GM21381 (cell line): ENCODE data around the gene NAA60.

ENCODE experiments used
- ATAC-seq: cut with Tn5 transposase; IDR thresholded peaks from one replicate; pipeline ENCODE4 v1.9.1; 2021; ENCODE audit warnings: mild to moderate bottlenecking, moderate library complexity; ENCODE audit not compliant: unreplicated experiment

The NAA60 gene

GRCh38 chr16:3443108-3444031 is at the start of gene NAA60, which contains the start of gene ZNF597:
TSS of gene NAA60 (plus strand) at chr16:3443680. CDS start at chr16:3476228, 32,548 bp downstream.
TSS of gene ZNF597 (minus strand) at chr16:3443504. CDS start at chr16:3443153, 351 bp downstream.
- ATAC-seq: peak; percentile 93

- ATAC-seq: no peak
Observed at GRCh38 chr16:3400446-3400778, 43.1 kb upstream of the NAA60 start.

GRCh38 chr16:3400779-3401688 is 42.4 kb upstream of the NAA60 start, which contains the start of the genes ZNF174 and ZSCAN32:
TSS of gene ZNF174 (plus strand) at chr16:3401215. CDS start at chr16:3402005, 790 bp downstream.
TSS of gene ZSCAN32 (minus strand) at chr16:3401004. CDS start at chr16:3397557, 3,447 bp downstream.
- peak; percentile 97 for ATAC-seq

DNA sequence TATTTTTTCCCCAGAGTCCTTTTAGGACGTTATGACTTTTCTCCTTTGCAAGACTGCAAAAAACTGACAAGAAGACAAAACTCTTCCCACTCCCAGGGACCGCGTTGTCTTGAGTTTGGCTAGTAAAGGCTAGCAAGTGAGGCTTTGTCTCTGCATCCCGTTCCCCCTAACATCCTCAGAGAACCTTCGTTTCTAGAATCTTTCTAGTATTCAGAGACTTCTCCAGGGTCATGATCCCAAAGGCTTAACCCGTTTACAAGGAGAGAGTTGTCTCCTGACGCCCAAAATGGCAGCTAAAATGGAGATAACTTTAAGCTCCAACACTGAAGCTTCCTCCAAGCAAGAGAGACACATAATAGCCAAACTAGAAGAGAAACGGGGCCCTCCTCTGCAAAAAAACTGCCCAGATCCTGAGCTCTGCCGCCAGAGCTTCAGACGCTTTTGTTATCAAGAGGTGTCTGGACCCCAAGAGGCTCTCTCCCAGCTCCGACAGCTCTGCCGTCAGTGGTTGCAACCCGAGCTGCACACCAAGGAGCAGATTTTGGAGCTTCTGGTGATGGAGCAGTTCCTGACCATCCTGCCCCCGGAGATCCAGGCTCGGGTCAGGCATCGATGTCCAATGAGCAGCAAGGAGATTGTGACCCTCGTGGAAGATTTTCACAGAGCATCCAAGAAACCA is 41.6 kb upstream of the NAA60 start:
- no peak for ATAC-seq

GRCh38 chr16:3408561-3409197 is 34.8 kb upstream of the NAA60 start:
- no peak for ATAC-seq

DNA sequence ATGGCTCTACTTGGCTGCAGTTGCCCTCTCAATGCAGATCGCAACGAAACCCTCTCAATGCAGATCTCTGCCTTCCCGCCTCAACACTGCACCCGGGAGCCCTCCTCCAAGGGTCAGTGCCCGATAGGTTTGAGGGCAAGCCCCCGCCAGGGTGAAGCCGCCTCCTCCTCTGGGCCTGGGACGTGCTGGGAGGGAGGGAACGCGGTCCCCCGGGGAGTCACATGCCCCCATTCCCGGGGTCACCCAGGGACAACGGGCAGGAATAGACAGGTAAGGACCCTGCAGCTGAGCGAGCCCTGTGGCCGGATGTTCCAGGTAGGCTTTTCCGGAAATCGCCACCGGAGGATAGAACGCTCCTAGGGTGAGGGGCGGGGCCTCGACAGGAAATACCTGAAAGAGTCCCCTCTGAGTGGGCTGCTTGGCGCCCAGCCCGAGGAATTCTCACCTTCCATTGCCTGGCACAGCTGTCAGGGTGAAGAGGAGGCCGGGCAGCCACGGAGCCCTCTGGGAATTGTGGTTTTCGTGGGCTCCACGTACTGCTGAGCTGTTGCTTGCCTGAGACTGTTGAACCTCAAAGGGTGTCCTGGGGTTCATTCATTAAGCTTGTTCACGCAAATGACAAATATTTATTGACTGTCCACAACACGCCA is 29.6 kb upstream of the NAA60 start:
- ATAC-seq: no peak

DNA sequence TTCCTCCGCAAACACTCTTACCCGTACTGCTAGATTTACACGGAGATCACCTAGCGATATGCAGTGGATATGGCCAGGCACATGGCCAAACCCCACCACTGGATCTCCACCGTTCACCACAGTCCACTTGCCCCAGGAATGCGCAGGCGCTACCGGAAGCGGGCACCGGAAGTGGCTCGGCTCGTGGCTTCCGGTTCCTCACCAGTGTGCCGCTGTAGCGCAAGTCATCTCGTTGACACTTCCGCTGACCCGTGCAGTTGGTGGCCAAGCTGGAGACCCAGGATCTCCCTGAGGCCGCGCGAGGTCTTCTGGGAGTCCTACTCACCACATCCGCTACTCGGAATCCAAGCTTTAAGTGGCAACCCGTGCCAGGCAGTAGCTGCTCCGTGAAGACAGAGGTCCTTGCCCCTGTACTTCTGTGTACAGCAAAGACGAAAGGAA is 11.7 kb upstream of the NAA60 start:
- ATAC-seq: no peak

DNA sequence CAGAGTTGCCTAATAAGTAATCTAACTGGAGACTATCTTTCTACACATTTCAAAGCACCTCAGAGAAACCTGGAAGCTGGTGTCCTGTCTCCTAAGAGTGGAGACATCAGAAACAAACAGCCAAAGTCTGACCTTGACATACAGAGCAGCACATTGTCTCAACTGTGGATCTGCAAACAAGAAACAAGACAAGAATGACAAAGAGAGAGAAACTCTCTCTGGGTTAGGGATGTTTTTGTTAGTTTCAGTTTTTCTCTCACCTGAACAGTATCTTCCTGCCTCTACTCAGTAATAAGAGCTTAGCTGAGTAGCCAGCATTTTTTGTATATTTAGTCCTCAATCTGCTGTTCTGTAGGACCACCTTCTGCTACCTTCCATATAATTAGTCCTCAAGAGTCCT is 9.1 kb upstream of the NAA60 start:
- ATAC-seq: no peak

- ATAC-seq: no peak
Observed at GRCh38 chr16:3439637-3440036, 3.8 kb upstream of the NAA60 start.

GRCh38 chr16:3444032-3444388 is 530 bp downstream of the NAA60 start:
- ATAC-seq: peak; percentile 16

DNA sequence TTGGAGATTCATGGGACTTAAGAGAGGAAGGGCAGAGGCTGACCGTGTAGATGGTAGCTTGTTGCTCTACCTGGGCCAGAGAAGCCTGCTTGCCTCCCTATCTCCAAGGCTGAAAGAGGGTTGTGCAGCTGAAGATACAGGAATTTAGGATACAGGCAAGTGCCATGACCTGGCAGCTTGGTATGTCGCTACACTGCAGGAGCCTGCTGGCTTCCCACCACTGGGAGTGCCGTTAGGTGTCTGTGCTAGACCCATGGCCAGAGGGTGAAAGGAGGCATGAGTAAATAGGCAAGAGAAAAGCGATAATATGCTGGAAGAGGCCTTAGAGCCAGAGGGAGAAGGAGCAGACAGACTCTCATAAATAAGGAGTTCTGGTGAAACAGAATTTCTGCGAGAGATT is 10.6 kb downstream of the NAA60 start:
- ATAC-seq: no peak

- ATAC-seq: no peak
Observed at GRCh38 chr16:3454631-3455147, 11.2 kb downstream of the NAA60 start.

- peak; percentile 84 for ATAC-seq
Observed at GRCh38 chr16:3457434-3458252, 14.2 kb downstream of the NAA60 start.

DNA sequence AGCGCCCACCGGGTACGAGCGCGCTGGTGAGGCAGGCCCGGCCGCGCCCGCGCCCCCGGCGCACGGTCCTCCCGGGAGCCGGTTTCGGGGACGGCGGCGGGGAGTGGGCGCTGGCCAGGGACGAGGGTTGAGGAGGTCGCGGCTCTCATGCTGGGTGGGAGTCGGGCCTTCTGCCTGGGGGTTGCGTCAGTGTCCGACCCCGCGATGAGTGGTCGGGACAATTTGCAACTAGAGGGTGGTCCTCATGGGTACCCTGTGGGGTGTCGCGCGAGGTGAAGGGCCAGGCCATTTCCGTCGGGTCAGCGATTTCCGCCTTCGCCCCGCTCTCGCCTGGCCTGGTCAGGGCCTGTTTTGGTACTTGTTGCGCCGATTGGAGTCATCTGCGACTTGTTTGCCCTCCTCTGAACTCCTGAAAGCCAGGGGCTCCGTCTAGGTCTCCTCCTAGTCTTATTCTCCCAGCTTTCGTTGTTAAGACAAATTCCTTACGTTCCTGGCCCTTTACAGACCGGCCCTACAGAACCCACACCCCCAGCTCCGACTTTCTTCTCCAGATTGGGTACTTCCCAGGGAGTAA is 14.9 kb downstream of the NAA60 start:
- peak; percentile 4 for ATAC-seq

DNA sequence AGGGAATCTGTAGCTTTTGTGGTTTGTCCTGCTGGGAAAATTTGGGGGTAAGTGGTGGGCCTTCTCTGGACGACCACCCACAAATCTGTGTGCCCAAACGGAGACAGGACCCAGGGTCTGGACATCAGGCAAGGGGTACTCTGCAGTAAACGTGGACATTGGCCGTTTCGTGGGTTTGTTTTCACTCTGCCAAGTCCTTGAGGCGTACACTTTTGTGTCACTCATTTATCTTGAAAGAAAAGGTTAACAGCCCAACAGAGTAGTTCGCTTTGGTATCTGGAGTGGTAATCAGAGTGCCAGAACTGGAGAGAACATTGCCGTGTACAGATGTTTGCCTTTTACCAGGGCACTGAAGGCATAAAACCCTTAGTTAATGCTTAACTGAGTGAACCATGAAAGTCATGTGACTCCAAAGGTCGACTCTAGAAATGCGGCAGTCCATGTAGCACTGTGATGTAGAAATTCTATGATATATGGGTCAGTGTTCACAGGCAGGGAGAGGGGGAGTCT is 15.4 kb downstream of the NAA60 start:
- ATAC-seq: no peak

DNA sequence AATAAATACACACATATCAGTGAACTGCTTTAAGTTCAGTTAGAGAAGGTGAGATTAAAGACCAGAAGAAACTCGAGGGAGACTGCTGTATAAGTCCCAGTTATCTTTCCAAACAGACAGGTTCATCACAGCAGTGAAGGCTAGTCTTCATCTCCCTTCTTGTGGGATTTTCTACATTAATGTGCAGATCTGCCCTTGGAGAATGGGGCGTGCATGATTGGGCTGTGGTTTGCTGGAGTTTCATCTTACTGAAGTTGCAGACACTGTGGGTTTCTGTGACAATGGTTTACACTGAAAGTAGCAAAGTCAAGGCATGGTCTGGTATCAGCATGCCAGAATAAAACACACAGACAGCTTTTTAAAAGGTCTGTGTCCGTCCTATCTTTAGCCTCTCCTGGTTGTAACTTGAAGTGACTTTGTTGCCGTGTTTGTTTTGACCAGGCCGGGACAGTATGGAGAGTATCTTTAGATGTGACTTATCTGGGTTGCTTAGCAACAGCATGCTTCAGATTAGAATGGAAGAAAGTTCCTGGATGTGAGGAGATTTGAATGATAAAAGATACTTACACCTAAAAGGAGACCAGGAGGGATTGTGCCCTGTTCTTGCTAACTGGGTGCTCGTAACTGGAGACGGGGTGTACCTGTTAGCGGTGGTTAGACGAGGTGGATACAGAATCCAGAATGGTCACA is 16.1 kb downstream of the NAA60 start:
- ATAC-seq: no peak

DNA sequence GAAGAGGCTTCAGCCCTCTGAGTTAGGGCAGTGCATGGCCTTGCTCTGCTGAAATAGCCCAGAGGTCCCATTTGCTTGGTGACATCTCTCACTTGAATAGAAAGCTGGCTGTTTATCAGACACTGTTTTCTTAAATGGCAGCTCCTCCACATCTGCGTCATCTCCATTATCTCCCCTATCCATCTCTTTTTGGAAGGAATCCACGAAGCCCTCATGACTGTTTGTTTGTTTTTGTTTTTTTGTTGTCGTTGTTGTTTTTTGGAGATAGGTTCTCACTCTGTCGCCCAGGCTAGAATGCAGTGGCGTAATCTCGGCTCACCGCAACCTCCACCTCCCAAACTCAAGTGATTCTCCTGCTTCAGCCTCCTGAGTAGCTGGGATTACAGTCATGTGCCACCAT is 16.6 kb downstream of the NAA60 start:
- no peak for ATAC-seq

DNA sequence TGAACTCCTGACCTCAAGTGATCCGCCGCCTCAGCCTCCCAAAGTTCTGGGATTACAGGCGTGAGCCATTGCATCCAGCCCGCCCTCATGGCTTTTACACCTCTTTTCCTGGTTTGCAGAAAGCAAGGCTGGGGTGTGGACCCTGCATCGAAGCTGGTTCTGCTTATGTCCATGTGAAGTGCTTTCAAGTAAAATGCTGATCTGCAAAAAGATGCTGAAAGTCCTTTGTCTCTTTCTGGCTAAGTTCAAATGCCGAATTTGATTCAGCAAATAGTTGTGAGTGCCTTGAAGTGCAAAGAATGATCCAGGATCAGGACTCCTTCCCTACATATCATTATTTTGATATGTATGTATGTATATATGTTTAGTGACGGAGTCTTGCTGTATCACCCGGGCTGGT is 17.1 kb downstream of the NAA60 start:
- ATAC-seq: no peak
